H1 (cell line): Measurements from ENCODE around the gene KRIT1. TPM values are rescaled to one million over a fixed set of nuclear protein-coding genes. Genes with fewer than 3 reads are reported as not detected.

Experiments
- CHD7 ChIP-seq: fragments of 300-600 bp; sonication (generic); IDR thresholded peaks from 2 replicates; pipeline ENCODE4 v1.7.1; 2012; ENCODE audit warnings: low read length, moderate library complexity, mild to moderate bottlenecking, inconsistent platforms; ENCODE audit not compliant: insufficient replicate concordance
- JUND ChIP-seq: IDR thresholded peaks from 2 replicates; pipeline ENCODE4 v1.6.1; 2011; ENCODE audit warnings: mild to moderate bottlenecking, improper control_type of control experiment, low read length
- SIN3A ChIP-seq, 2 experiments: IDR thresholded peaks in 1 of 2; conservative IDR thresholded peaks in 1 of 2; 2 replicates each; pipeline ENCODE4 v1.6.1; 2011 to 2012; ENCODE audit warnings: low read length in 2 of 2, improper control_type of control experiment in 1 of 2, low read depth in 1 of 2, mild to moderate bottlenecking in 1 of 2
- USF2 ChIP-seq: IDR thresholded peaks from 2 replicates; pipeline ENCODE4 v1.6.1; 2011; ENCODE audit warnings: low read length, improper control_type of control experiment
- polyA plus RNA-seq, 7 experiments: library from polyadenylated mRNA; depleted of rRNA in 3 of 7; stranded (reverse) in 5 of 7; unstranded in 2 of 7; fragments of >200 nt in 5 of 7; fragments of 200-250 nt in 2 of 7; gene quantifications; 1 replicate in 5 of 7; 2 replicates in 1 of 7; 4 replicates in 1 of 7; pipeline versions ENCODE4 v1.2.1 to v1.2.3, GENCODE V29; 2011 to 2013; ENCODE audit warnings: missing spikeins in 2 of 7, mixed read lengths in 2 of 7
- total RNA-seq: library from RNA; stranded (reverse); fragmentation: NEBNext Ultra II Directional; extraction: Animal tissue kit (Norgen Biotek cat#: 25700); gene quantifications from 2 replicates; pipeline ENCODE4 v1.2.1, GENCODE V29; 2021

The KRIT1 gene
- total and polyA plus RNA-seq, 2 of the 8 experiments (the other 6 are each of a cell fraction or from before 2014, with no cell fraction given) = 14.3 to 28.8 TPM

- TF ChIP-seq CHD7 (no peak), JUND (no peak), USF2 (no peak), SIN3A (conservative IDR thresholded peaks at IDR 0.05 in 1 of 2, IDR thresholded peaks at IDR 0.05 in 1 of 2; ENCODE audit: low read depth in 1 of 2, low read length in 2 of 2) (no peak)
Measured at GRCh38 chr7:92282930-92283329, 37.2 kb upstream of the KRIT1 start (continued).
